GM12892 (cell line): ENCODE results near the gene ABCC3.

Experiments used
- POLR2A ChIP-seq: IDR thresholded peaks from 2 replicates; pipeline ENCODE4 v1.6.1; 2011; ENCODE audit warnings: low read depth, low read length, control low read depth
- POLR2AphosphoS5 ChIP-seq: IDR thresholded peaks from 2 replicates; pipeline ENCODE4 v1.6.1; 2011; ENCODE audit warnings: low read depth, low read length, control low read depth

DNA sequence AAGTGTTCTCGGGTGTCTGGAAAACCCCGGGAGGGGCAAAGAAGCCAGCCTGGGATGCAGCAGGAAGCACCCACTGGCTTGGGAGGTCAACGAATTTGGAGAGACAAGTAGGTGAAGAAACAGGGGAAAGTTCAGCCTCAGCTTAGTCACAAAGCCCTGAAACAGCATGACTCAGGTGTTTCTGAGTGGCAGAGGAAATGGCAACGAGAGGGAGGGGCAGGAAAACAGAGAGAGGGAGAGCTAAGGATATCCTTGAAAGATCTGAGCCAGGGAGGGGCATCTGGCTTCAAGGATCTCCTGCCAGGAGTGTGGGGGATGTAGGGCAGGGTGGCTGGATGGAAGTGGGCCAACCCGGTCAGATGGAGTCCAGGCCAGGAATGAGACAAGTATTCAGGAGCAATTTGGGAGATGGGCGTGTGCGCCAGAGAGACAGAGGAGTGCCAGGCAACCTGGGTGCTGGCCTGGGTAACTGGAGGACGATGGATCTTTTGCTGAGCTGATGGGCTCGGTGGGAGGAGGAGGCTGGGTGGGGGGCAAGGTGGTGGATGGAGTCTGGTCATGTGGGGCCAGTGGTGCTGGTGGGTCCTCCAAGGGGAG lies 27.2 kb downstream of the ABCC3 start:
- no peak for TF ChIP-seq POLR2A
- TF ChIP-seq POLR2AphosphoS5, result no peak
